GM10266 (cell line): Measurements from ENCODE around the gene CDC45.

ENCODE experiments used
- DNase-seq: peaks from one replicate; pipeline ENCODE4 v3.0.0; 2012; ENCODE audit errors: extremely low spot score
- CTCF ChIP-seq: IDR thresholded peaks from 2 replicates; pipeline ENCODE4 v1.5.1; 2012; ENCODE audit warnings: mild to moderate bottlenecking, low read depth; ENCODE audit not compliant: control insufficient read depth, insufficient read depth; ENCODE audit errors: missing control alignments

The CDC45 gene

GRCh38 chr22:19457828-19458428, 21.8 kb upstream of the CDC45 start:
- TF ChIP-seq CTCF: no peak
- DNase-seq: no peak

- no peak for DNase-seq
- no peak for TF ChIP-seq CTCF
Observed at GRCh38 chr22:19460036-19460435, 19.7 kb upstream of the CDC45 start.

- no peak for TF ChIP-seq CTCF
- DNase-seq: no peak
Observed at GRCh38 chr22:19461506-19461905, 18.2 kb upstream of the CDC45 start.

GRCh38 chr22:19463008-19463407, 16.7 kb upstream of the CDC45 start:
- TF ChIP-seq CTCF: no peak
- no peak for DNase-seq

- DNase-seq: no peak
- TF ChIP-seq CTCF: no peak
Observed at GRCh38 chr22:19463491-19464469, 15.9 kb upstream of the CDC45 start.

GRCh38 chr22:19464546-19464945, 15.2 kb upstream of the CDC45 start:
- DNase-seq: no peak
- no peak for TF ChIP-seq CTCF

GRCh38 chr22:19464975-19465374, 14.7 kb upstream of the CDC45 start:
- DNase-seq: no peak
- no peak for TF ChIP-seq CTCF
